Nucleus accumbens (tissue), 56 donors: ENCODE data around the gene SSR2.

Experiments
- DNase-seq, 56 donors: peaks; one replicate each; lab custom pipeline; 2025; lab: John Stamatoyannopoulos, UW

SSR2 gene

DNA sequence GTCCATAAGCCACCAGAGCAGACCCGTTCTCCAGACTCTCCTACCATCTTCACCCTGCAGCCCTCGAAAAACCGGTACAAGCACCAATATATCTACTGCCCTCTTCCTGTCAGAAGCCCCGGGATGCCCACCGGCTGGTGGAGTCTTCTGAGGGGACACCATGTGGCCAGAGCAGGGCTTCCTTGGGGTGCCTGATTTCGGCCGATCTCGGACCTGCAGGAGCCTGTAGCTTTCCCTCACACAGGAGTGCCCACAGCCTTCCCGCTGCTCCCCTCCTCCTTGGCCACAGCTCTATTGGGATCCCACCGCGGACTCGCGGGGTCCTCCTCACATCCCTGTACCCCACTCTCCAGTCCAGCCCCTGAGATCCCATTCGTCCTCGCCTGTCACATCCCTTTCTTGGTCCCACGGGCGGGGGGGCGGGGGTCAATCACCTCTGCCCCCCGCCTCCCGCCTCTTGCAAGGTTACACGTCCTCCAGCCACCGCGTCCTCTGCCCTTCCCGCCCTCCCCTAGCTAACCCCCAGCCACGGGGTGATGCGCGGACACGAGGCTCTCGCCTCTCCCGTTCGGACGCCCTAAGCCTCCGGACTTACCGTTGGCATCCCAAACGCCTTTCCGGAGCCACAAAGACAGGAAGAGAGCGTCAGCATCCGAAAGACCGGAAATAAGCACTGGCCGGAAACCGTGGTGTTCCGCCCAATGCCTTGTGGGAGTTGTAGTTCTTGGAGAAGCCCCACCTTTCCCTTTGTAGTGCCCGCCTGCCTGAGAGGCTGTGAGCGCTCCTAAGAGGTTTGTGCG lies at the start of gene SSR2:
Gene SSR2, minus strand, starts transcription at position 659 of the 800 bp plus-strand sequence. CDS start 784 bp downstream, outside the sequence.
- peak; percentile 44 to 93 (median 82) for DNase-seq

DNA sequence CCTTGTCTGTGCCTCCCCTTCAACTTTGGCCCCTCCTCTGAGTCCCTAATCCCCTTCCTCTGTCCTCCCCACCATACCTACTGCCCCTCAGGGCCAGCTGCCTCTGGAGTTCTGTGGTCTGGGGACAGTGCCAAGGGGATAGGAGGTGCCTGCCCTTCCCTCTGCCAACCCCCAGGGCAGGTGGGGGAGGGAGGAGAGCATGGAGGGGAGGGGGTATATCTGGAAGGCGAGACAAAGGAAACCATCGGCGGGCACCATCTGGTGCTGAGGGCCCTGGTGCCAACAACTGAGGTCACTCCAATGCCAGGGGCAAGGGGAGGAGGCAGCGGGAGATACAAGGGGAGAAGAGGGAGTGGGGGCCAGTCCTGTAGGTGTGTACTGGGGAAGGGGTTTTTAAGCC lies 49.8 kb upstream of the SSR2 start:
- no peak for DNase-seq

DNA sequence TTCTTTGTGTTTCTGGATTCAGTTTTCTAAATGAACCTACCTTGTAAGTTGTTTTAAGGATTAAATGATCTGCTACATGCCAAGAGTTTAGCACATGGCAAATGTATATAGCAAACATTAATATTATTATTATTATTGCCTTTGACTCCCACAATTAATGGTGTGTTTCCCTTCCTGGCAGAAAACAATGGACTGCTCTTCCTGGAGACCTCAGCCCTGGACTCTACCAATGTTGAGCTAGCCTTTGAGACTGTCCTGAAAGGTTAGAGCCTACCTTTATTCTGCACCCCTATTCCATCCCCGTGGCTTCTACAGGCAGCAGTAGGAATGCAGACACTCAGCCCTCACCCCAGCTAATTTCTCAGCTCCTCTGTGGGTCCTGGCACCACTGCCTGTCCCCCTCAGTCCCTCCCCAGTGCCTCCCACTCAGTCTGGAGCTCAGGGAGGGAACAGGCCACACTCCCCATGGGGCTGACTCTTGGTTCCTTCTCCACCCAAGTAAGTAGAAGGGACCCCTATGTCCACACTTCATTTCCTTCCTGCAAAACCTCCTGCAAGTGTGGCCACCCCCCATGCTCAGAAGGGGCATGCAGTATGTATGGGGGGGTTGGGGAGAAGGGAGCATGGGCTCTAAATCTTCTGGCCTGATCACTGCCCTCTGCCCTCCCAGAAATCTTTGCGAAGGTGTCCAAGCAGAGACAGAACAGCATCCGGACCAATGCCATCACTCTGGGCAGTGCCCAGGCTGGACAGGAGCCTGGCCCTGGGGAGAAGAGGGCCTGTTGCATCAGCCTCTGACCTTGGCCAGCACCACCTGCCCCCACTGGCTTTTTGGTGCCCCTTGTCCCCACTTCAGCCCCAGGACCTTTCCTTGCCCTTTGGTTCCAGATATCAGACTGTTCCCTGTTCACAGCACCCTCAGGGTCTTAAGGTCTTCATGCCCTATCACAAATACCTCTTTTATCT lies 49.0 kb upstream of the SSR2 start:
- no peak for DNase-seq

DNA sequence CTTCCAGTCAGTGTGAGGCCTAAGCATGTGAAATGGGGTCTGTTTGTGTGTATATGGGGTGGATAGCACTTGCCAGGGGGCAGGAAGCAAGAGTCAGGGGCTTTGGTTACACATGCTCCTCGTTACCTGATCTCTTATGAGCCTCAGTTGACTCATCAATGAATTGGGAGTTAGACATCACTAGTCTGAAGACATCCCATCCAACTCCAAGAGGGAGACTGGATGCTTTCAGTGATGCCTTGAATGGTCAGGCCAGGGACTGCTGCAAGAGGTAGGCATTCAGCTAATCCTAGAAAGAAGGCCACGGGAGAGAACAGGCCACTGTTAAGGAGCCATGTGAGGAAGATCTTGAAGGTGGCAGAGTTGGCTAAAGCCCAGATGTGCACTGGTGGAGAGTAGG lies 46.5 kb upstream of the SSR2 start:
- DNase-seq = no peak

DNA sequence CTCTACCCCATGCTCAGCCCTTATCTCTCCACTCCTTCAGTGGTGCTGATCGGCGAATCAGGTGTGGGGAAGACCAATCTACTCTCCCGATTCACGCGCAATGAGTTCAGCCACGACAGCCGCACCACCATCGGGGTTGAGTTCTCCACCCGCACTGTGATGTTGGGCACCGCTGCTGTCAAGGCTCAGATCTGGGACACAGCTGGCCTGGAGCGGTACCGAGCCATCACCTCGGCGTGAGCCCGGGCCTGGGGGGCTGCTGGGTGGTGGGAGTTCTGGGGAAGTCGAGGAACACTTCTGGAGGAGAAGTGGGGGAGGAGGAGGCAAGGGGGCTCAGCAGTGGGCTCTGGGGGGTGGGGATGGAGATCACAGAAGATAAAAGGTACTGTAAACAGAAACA lies 45.1 kb upstream of the SSR2 start:
- no peak for DNase-seq

DNA sequence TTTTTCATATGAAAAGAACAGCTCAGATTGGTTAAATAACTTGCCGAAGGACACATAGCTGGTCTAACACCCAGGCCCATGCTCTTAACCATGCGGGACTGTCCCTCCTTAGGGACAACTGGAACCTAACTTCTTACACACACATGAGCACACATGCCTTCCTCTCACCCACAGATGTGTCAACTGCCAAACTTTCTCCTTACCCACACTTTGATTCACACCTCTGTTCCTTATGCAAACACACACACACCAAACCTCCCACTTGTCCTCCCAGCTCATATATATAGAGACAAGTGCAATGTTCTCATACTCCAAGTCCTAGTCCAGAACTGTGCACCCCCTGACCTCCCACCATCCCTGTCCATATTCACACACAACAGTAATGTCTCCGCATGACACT lies 44.5 kb upstream of the SSR2 start:
- DNase-seq = peak in 2 of 56 donors; percentile 7 to 17

DNA sequence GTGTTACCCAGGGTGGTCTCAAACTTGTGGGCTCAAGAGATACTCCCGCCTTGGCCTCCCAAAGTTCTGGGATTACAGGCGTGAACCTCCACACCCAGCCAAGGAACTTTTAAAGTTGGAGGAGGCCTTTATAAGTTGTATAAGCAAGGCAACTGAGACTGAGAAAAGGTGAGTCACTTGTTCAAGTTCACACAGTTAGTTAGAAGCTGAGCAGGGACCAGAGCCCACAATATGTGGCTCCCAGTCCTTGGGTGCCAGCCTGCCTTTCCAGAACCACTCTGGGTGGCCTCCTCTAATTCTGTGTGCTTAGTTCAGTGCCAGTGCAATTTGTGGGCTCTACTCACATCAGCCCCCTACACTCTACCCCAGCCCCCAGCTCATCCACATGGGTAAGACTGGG lies 43.9 kb upstream of the SSR2 start:
- no peak for DNase-seq

DNA sequence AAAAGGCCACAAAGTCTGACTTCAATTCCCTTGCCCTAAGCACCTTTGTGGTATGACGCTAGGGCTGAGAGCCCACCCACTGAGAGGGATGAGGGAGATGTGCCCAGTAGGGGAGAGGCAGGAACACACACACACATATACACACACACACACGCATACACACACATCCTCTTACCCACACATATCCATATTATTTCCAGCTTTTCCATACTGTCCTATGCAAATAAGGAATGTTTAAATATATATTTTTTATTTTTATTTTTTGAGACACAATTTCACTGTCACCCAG lies 43.2 kb upstream of the SSR2 start:
- no peak for DNase-seq

DNA sequence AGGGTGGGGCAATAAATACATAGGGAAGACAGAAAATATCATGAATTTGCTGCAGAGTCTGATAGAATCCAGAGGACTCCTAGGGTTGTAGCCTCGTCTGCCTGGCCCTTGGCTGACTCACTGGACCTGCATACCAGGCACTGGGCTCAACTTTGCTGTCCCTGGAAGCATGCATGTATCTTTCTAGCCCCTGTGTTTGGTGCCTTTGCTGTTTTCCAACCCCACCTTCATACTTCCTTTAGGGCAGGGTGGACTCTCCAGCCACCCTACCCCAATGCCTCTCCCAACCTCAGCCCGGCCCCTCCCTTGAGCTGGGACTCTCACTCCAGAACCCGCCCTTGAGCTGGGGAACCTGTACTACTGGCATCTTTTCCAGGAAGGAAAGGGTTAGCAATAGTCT lies 41.4 kb upstream of the SSR2 start:
- DNase-seq = no peak

DNA sequence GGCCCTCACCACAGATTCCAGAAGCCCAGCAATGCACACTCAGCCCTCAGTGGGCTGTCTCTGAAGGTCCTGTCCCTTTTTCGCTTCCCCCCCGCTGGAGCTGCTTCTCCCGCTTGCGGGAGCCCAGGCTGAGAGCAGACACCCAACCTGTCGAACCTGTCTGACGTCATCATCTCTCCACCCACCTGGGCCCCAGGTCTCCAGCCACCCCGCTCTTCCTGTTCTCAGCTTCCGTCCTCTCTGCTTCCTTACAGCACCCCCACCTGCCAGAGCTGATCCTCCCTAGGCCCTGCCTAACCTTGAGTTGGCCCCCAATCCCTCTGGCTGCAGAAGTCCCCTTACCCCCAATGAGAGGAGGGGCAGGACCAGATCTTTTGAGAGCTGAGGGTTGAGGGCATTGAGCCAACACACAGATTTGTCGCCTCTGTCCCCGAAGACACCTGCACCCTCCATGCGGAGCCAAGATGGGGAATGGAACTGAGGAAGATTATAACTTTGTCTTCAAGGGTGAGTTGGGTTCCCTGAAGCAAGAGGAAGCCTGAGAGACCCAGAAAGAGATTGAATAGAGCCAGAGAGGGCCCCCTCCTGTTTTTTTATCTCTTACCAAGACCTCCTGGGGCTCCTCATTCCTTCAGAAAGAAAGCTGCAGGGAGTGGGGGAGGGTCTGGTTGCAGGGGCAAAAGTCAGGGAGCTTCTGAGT lies 40.3 kb upstream of the SSR2 start, which contains the start of gene RAB25:
Gene RAB25, plus strand, starts transcription at position 224 of the 700 bp plus-strand sequence. Its CDS starts 241 bp downstream, at position 465.
- no peak for DNase-seq

DNA sequence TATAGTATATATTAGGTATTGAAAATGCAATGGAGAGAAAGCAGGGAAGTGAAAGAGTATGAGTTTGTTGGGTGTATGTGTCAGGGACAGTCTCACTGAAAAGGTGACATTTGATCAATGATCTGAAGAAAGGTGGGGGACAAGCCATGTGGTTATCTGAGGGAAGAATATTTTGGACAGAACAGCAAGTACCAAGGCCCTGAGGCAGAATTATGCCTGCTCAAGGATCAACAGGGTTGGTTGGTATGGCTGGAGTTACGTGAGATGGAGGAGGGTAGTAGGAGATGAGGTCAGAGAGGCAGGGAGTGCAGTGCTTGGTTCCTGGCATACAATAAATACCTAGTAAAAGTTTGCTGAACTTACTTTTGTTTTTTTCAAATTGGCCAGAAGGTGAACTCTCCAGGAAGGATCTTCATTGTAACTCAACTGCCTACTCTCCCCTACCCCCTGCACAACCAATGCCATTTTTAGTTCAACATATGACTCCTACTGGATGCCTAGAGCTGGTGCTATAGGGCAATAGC lies 35.6 kb upstream of the SSR2 start:
- no peak for DNase-seq

DNA sequence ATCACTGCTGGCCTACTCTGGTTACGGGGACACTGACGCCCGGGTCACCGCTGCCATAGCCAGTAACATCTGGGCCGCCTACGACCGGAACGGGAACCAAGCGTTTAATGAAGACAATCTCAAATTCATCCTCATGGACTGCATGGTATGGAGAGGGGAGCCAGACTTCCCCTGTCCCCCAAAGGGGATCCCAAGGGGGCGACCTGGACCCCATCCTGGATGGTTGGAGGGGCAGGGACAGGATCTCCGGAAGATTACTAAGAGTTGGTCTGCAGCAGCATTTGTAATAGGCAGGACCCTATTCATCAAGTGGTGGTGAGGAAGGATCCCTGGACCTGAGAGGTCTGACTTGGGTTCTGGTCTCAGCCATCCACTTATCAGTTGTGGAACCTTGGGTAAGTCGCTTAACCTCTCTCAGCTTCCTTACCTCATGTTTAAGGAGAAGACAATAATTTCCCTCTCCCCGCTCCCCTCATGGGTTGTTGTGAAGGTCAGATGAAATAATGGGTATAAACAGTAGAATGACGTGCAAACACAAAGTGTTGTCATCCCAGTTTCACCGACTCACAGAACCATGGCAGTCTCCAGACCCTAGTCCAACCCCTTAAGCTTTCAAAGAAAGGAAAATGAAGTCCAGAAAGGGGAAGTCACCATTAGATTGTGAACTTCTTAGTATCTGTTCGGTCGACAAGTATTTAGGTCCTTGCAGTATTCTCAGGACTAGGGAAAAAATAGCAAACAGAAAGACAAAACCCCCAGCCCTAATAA lies 34.7 kb upstream of the SSR2 start:
- peak in 3 of 56 donors; percentile 13 to 59 (median 39) for DNase-seq

DNA sequence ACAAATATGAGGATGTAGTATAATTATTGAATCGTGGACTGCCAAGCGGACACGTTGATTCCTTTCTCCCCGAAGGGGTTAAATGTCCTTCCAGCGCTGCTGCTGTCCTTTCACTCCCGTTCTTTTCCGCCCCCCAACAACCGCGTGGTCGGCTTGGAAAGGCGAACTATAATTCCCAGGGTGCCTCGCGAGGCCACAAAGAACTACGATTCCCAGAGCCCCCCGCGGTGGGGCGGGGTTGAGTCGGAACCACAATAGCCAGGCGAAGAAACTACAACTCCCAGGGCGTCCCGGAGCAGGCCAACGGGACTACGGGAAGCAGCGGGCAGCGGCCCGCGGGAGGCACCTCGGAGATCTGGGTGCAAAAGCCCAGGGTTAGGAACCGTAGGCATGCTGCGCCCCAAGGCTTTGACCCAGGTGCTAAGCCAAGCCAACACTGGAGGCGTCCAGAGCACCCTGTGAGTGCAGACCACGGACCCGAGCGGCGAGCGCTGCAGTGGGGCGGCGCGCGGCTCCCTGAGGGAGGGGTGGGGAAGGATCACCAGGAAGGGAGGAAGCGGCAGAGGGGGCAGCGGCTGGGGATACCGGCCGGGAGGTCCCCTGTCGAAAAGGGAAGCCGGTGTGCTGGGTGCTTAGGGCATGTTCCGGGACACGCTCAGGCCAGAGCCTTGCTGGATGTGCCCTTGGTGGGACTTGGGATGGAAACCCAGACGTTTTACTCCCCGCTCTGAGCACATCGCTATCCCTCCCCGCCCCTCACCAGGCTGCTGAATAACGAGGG lies 33.9 kb upstream of the SSR2 start, which contains the start of gene LAMTOR2:
Gene LAMTOR2, plus strand, starts transcription at position 283 of the 781 bp plus-strand sequence. Its CDS starts 108 bp downstream, at position 391.
- peak; percentile 86 to 99 (median 97) for DNase-seq

DNA sequence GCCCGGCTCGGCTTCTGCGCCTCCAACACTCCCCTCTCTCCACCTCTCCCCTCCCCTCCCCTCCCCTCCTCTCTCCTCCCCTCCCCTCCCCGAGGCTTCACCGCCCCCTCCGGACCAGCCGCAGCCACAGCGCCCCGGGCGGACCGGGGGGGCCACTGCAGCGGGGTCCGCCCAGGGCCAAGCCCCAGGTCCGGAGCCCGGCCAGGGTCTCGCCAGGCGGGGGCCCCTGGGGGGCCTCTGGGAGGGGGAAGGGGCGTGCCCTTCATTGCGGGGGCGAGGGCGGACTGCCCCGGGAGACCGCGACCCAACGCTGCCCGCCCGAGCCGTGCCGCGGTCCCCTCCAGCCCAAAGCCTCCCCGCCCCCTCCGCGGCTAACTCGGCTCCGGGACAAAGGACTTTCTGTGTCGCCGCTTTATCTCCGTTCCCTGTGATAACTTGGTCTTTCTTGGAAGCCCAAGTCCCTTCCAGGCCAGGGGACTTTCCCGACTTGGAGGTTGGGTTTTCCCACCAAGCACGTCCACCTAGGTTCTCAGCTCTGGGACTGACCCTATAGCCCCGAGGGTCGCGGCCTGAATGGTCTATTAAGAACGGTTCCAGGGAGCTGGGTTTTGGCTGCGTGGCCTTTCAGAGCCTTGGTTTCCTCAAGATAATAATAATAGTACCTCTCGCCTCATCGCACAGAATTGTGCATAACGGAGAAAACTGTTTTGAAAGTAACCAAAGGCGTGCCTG lies 33.2 kb upstream of the SSR2 start, which contains the start of gene UBQLN4:
Gene UBQLN4, minus strand, starts transcription at position 31 of the 732 bp plus-strand sequence. CDS start 97 bp downstream, outside the sequence.
- DNase-seq = peak in 55 of 56 donors; percentile 41 to 93 (median 85)

DNA sequence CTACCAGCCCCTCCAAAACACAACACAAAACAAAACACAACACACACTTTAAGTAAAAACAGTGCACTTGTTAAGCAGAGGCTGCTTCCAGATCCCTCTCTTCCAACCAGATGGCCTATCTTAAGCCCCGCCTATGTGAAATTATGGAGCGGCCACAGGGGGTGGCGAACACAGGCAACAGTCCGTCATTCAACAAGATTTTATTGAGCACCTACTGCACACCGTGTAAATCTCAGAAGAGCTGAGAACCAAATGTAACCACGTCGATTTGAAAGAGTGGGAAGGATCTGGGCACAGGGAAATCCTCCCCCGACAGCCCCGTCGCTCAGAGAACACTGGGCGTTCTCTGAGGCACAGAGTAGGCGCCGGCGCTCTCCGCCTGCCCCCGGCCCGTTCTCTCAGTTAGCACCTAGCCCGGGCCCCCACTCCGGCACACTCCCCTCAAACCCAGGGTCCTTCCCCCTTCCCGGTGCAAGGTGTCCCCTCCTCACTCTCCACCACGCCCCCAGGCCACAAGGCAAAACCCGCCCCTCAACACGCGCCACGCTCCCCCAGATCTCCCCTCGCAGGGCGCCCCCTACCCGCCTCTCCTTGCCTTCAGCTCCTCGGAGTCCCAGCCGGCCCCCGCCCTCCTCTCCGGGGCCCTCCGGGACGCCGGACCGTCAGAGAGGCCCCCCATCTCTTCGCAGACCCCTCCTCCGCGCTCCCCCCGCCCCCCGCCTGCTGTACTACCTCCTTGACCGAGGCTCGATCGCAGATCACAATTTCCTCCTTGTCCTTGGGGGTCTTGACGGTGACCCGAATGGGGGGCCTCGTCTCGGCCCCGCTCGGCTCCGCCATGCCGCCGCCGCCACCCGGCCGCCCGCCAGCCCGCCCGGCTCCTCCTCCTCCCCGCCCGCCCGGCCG lies 32.4 kb upstream of the SSR2 start:
- peak in 38 of 56 donors; percentile 14 to 68 (median 54) for DNase-seq

DNA sequence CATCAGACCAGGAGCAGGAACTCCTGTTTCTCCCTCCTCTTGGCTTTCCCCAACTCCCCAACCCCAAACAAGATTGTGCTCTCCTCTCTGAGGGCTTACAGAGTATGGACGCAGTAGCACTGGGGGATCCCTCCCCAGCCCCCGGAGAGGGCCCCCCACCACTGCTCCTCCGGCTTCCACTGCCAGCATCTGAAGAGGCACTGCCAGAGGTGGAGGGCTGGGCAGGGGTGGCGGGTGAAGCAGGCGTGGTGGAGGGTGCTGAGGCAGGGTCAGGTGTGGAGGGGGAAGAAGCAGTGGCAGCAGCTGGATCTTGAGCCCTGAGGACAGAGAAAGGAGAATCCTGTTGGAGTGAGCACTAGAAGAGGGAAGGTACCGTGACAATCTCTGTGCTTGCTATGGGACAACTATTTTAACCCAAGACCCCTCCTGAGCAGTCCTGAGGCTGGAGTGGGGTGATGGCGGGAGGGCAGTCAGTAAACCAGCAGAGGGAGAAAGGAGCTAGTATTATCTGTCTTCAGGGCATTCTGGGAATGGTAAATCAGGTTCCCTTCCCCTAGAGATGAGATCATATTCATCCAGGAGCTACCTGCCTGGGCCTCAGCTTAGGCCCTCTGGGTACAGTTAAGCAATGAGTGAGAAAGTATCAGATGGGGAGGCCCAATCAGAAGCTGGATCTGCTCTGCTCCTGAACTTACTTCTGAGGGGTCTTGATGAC lies 30.4 kb upstream of the SSR2 start:
- DNase-seq = no peak
